ENCODE results near the gene KAZN. TPM values are rescaled to one million over a fixed set of nuclear protein-coding genes. Genes with fewer than 3 reads are reported as not detected.
A peak's percentile ranks its signal among the peaks of the same experiment; 100 is the strongest.

The KAZN gene
- total RNA-seq, 1 donor from 2014 or later, result 33.9 TPM

GRCh38 chr1:15070145-15070748 lies 471.8 kb downstream of the KAZN start:
- no peak for ATAC-seq

DNA sequence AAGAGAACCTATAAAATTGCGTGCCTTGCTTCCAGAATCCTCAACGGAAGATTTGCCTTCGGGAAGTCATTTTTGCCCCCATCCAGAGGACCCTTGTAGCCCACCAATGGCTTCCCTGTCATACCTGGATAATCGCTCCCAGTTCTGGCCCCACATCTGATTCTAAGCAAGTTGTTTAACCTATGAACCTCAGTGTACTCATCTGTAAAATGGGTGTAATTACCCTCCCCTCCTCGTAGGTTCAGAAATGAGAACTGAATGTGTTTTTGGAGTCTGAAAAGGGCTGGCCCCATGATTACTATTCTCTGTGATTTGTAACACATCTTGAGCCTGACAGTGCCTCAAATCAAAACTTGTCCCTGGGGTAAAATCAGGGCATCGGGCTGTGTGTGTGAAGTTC lies 473.5 kb downstream of the KAZN start:
- no peak for ATAC-seq

DNA sequence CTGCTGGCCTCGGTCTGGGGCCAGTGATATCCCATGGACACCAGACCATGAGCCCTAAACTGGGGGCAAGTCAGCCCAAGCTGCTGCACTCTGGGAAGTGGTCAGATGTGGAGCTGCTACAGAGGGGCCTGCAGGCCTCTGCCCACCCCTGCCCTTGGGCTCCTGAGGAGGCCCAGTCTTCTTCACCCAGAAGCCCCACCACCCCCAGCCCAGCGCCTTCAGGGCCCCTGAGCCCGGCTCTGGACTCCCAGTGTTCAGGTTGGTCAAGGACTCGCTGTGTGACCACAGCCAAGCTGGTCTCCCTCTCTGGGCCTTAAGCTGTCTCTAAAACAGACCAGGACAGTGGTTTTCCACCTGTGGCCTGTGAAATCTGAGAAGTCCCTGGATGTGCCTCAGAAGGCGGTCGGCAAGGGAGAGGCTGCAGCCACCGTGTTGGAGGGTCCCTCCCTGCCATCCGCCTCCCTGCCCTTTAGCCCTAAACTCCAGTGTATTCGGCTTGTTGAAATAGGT lies 475.4 kb downstream of the KAZN start:
- ATAC-seq, result no peak

DNA sequence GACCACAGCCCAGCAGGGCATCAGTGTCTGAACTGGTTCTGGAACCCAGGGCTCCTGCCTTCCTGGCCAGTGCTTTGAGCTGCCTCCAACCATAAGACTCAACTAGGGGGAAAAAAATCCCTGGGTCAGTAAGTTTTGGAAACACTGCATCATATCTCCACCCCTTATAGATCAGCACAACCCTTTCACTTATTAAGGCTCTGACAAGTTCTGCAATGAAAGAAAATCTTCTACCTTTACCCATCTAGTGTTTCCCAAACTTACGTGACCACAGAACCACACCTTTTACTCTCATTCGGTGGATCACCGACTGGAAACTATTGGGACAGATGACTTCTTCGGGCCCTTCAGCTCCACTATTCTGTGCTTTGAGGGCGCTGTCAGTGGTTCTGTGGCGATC lies 476.7 kb downstream of the KAZN start:
- no peak for ATAC-seq

GRCh38 chr1:15075817-15076216 lies 477.3 kb downstream of the KAZN start:
- no peak for ATAC-seq

GRCh38 chr1:15076807-15077206 lies 478.3 kb downstream of the KAZN start:
- no peak for ATAC-seq

- ATAC-seq, result no peak
These were observed 478.9 kb downstream of the KAZN start for GRCh38 chr1:15077384-15077783.

- no peak for ATAC-seq
These were observed 482.0 kb downstream of the KAZN start for GRCh38 chr1:15080328-15081007.

DNA sequence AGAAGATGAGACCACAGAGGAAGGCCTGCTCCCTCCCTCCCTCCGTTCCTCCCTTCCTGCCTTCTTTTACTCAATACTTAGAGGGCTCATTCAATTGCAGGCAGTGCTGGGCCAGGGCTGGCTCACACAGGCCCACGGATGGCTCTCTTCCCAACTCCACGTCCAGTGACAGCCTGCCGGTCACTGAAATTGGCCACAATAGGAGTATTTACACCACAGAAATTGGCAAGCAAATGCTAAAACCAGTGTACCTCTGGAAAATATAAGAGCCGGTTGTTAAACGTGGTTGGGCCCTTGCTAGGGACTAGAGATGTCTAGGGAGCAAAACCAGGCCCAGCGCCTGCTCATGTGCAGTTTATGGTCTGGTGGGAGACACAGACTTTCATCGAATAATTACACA lies 482.6 kb downstream of the KAZN start:
- ATAC-seq, result no peak

- peak; percentile 87 for ATAC-seq
These were observed 485.1 kb downstream of the KAZN start for GRCh38 chr1:15083578-15083977.

DNA sequence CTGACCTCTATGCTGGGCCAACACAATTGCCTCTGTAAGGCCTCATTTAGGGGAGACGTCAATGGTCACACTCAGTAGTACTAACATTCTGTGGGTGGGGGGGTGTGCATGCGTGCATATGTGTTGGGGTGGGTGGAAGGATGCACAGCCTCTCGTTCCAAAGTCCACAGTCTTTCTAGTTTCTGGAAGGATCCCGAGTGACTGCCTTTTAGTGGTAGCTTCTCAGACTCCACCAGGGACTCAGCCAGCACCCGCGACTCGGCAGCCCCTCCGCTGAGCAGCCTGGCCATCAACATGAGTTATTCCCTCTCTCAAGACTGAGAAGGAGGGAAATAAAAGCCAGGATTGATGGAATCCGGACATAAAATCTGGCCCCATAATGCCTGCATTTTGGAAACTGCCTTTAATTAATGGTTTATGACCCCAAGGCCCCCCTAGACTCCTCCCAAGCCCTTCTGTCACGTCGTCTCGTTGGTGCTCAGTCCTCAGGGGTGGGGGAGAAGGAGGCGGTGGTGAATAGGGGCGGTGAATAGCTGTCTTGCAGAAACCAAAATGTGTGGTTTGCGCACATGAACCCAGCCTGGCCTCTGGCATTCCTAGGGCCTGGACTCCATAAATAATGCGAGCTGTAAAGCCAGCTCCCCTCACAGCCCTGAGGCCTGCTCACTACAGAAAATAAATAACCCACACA lies 489.9 kb downstream of the KAZN start:
- no peak for ATAC-seq

- ATAC-seq, result peak; percentile 50
These were observed 490.9 kb downstream of the KAZN start for GRCh38 chr1:15089258-15089992.

- ATAC-seq, result peak; percentile 93
These were observed 491.9 kb downstream of the KAZN start for GRCh38 chr1:15090373-15090772.

- no peak for ATAC-seq
These were observed 495.6 kb downstream of the KAZN start for GRCh38 chr1:15094056-15094455.

GRCh38 chr1:15094719-15095495 lies 496.4 kb downstream of the KAZN start:
- ATAC-seq, result no peak

GRCh38 chr1:15095496-15095875 lies 497.0 kb downstream of the KAZN start:
- ATAC-seq, result no peak

- ATAC-seq, result no peak
These were observed 497.8 kb downstream of the KAZN start for GRCh38 chr1:15096293-15096692.

- no peak for ATAC-seq
These were observed 500.0 kb downstream of the KAZN start for GRCh38 chr1:15098176-15099125.

GRCh38 chr1:15099441-15100120 lies 501.1 kb downstream of the KAZN start:
- no peak for ATAC-seq

DNA sequence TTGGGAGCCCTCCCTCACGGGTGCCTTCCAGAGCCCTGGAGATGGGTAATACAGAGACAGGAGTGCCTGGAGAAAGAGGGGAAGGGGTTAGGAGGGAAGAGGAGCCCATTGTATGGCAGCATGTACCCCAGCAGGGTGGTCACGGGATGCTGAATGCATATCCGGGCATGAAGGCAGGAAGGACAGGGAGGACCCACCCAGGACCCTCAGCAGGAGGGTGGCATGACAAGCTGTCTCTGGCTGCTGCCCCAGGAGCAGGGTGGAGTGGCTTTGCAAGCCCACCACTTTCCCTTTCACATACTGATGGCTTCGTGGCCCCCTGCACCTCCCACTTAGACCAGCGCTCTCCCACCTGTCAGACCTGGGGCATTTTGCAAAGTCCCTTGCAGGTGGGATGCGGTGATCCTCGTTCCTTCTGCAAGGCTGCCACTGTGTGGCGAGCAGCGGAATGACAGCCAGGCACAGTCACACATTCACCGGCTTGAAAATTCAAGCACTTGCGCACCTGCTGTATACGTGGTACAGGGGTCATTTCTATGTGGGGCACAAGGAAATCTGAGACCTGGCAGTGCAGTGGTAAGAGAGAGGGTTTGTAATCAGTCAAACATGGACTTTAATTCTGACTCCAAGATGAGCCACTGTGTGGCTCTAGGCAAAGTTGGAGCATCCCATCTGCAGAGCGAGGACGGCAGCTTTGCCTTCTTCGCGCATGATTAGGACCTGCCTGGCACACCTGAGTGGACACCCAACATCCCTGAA lies 501.8 kb downstream of the KAZN start:
- ATAC-seq, result peak; percentile 64
